Measurements from ENCODE around the gene SH3PXD2B.

Gene SH3PXD2B

DNA sequence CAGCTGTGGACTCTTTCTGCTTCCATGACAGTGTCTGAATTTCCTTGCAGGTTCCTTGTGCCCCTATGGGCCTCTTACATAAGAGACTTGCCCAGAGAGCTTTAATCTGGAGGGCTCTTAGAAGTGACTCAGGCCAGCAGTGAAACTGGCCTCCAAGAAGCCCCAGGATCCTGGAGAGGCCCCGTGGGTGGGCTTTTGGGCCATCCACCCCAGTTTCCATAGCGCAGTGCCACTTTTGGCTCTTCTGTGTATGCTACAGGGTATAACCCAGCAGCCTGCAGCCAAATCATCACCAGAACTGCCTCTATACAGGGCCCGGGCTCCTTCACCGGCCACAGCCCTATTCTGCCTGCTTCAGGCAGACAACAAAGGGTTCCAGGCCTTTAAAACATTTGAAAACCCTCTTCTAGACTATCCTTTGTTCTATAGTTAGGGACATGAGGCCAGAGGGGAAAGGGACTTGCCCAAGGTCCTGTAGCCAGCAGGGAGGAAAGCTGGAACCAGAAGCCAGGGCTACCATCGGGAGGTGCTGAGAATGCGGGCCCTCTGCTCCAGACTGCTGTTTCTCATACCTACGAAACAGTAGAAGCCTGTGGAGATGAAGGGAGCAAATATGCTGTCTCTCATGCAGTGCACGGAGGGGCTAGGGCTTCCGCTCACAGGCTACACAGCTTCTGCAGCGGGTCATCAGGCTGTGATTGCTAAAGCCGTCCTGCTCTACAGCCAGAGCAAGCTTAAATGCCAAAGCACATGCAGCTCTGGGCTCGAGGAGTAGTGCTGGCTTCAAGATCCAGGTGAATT is 18.0 kb downstream of the SH3PXD2B start:
- DNase-seq = no peak

DNA sequence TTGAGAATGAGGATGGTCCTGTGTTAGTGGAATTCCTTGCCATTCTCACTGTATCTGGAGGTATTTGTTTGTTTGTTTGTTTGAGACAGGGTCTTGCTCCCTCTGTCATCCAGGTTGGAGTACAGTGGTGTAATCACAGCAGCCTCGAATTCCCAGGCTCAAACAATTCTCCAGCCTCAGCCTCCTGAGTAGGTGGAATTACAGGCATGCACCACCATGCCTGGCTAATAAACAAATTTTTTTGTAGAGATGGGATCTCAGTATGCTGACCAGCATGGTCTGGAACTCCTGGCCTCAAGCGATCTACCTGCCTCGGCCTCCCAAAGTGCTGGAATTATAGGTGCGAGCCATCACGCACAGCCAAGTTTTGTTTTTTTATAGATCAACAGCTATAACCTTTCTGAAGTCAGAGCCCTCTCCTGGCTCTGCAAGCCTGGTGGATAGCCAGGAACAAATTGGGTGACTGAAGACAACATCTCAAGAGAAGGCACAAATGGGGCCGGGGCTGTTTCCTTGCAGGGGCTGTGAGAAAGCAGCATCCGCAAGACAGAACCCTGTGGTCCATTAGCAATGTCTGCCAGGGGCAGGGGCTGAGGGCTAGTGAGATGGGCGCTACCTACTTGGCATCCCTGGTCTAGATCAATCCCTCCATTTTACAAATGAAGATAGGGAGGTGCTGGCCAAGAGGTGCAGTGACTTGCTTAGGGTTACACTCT is 18.8 kb downstream of the SH3PXD2B start:
- DNase-seq = no peak

- no peak for DNase-seq
Observed at GRCh38 chr5:172434251-172434650, 20.1 kb downstream of the SH3PXD2B start.

- no peak for DNase-seq
Observed at GRCh38 chr5:172433513-172433912, 20.8 kb downstream of the SH3PXD2B start.

DNA sequence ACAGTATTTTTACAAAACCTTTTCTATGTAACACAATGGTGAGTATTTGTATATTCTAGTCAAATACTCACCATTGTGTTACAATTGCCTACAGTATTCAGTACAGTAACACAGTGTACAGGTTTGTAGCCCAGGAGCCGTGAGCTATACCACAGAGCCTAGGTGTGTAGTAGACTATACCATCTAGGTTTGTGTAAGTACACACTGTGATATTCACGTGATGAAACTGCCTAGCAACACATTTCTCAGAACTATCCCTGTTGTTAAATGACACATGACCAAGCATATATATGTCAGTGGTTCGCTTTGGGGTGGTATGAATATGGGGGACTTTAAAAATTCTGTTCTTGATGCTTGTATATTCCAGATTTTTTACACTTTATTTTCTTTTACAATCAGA is 21.3 kb downstream of the SH3PXD2B start:
- no peak for DNase-seq

GRCh38 chr5:172430354-172430753 is 24.0 kb downstream of the SH3PXD2B start:
- DNase-seq = no peak

DNA sequence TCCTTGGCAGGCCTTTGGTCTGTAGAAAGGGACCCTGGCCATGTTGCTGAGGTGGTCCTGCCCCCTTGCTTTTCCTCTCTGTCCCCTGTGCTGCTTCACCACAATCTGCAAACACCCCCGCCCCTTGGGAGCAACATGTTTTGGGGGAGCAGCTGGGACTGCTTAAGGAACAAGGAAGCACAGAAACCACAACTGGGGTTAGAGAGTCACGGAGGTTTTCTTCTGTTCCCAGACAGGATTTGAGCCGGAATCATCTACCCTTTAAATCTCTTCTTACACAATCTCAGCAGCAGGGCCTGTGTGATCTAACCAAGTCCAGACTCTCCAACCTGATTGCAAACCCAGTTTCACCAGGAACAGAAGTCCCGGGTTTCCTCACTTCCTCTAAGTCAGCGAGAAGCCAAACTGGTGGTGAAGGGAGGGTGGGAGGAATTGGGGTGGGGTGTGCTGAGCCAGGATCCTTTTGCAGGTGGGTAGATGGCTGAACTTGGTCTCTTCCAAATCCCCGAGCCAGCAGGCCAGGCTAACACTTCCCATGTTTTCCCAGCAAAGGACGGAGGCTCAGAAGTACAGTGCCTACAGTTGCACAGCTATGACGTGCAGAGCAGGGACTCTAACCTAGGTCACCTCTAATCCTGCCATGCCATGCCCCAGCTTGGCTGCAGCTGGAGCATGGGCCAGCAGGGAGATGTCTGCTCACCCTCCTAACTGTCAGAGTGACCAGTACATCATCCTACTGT is 25.0 kb downstream of the SH3PXD2B start:
- no peak for DNase-seq

GRCh38 chr5:172428224-172429166 is 25.8 kb downstream of the SH3PXD2B start:
- no peak for DNase-seq

- DNase-seq = no peak
Observed at GRCh38 chr5:172427202-172427601, 27.1 kb downstream of the SH3PXD2B start.

GRCh38 chr5:172426086-172426485 is 28.2 kb downstream of the SH3PXD2B start:
- no peak for DNase-seq

- DNase-seq = no peak
Observed at GRCh38 chr5:172425402-172425801, 28.9 kb downstream of the SH3PXD2B start.

DNA sequence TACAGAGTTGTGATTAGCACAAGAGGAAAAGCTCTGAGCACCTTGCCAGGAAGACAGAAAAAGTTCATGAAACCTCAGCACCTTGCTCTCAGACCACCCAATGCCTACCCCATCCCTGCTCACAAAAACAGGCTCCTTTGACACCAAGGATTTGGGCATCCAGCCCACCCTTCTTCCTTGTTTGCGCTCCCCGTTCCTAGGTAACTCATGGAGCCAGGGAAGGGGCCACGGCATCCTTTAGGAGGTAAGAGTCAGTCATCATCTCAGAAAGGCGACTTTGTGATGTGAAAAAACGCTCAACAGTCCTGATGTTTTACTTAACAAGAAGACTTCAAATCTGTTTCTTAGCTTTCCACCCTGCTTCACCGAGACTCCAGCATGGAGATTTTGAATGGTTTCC is 29.5 kb downstream of the SH3PXD2B start:
- no peak for DNase-seq

GRCh38 chr5:172424111-172424490 is 30.2 kb downstream of the SH3PXD2B start:
- DNase-seq = no peak

DNA sequence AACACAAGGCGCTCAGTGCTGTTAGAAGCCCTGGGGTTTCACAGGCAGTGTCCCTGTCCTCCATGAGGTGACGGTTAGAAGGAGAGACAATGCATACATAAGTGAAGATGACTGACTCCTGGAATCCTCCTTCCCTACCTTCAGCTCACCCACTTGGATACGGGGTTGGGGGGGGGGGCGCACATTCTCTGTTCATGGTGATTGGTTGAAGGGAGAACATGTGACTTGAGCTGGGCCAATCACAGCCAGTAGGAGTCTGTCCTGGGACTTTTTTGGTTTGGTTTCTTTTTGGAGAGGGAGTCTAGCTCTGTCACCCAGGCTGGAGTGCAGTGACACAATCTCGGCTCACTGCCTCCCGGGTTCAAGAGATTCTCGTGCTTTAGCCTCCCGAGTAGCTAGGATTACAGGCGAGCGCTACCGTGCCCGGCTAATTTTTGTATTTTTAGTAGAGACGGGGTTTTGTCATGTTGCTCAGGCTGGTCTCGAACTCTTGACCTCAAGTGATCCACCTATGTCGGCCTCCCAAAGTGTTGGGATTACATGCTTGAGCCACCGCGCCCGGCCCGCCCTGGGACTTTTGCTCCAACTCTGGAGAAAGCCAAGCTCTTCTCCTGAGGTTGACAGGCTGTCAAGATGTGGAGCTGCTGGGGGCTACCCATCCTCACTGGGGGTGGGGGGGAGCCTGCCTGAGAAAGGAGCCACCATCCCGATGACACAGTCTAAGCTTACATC is 30.8 kb downstream of the SH3PXD2B start:
- DNase-seq = no peak

DNA sequence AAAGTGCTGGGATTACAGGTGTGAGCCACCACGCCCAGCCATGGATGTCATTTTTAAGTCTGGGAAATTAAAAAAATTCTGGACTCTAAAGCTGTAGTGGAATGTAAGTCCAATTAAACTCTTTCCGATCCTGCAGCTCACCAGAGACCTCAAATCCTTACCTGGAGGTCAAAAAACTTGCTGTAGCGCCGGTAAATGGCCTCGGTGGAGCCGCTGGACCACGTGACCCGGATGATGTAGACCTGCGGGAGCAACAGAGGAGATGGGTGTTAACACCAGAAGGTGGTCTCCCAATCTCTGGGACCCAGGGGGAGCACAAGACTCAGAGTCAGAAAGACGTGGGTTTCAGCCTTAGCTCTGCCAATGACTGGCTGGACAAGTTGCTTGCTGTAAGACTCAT is 32.1 kb downstream of the SH3PXD2B start:
- no peak for DNase-seq

- DNase-seq = no peak
Observed at GRCh38 chr5:172421020-172421419, 33.3 kb downstream of the SH3PXD2B start.

GRCh38 chr5:172420235-172420939 is 33.9 kb downstream of the SH3PXD2B start:
- DNase-seq = no peak

- no peak for DNase-seq
Observed at GRCh38 chr5:172418862-172419814, 35.2 kb downstream of the SH3PXD2B start.

- no peak for DNase-seq
Observed at GRCh38 chr5:172417983-172418630, 36.2 kb downstream of the SH3PXD2B start.
